ENCODE results near the gene ARPP21. TPM values are rescaled to one million over a fixed set of nuclear protein-coding genes. Genes with fewer than 3 reads are reported as not detected.

The ARPP21 gene
- total and polyA plus RNA-seq, 2 donors (not counting 3 experiments of a cell fraction or from before 2014, with no cell fraction given): not detected

GRCh38 chr3:35757991-35758757, 118.8 kb downstream of the ARPP21 start:
- Histone ChIP-seq H3K4me2 (ENCODE audit: insufficient read depth, low read length) (no peak overlapping the region), H4K20me1 (replicated peaks; ENCODE audit: control insufficient read depth, extremely low read depth, insufficient read depth, low read length) (no peaks in the 10 kb centered on the region), H3K36me3 (ENCODE audit: control insufficient read depth in 2 of 2, extremely low read depth in 1 of 2, insufficient read depth in 2 of 2, low read length in 2 of 2) (no peaks in the 10 kb centered on the region), H3K27ac (ENCODE audit: insufficient read depth, low read depth, low read length) (no peak overlapping the region), H3K79me2 (ENCODE audit: control insufficient read depth, insufficient read depth, low read length) (no peaks in the 10 kb centered on the region), H3K4me3 (replicated peaks in 1 of 3; ENCODE audit: insufficient read depth in 1 of 3, low read depth in 1 of 3, low read length in 3 of 3) (no peak overlapping the region), H3K9ac (replicated peaks; ENCODE audit: extremely low read depth, insufficient read depth, low read length) (no peak overlapping the region), H3K27me3 (ENCODE audit: control insufficient read depth in 2 of 2, insufficient read depth in 2 of 2, low read length in 2 of 2) (no peaks in the 10 kb centered on the region), H2AFZ (ENCODE audit: low read depth, low read length) (no peak overlapping the region), H3K9me3 (replicated peaks; ENCODE audit: control insufficient read depth, insufficient read depth, low read length) (no peaks in the 10 kb centered on the region), H3K4me1 (ENCODE audit: control insufficient read depth, extremely low read depth, insufficient read depth, low read length) (no peaks in the 10 kb centered on the region), H3K9me1 (replicated peaks; ENCODE audit: control insufficient read depth, extremely low read depth, insufficient read depth, low read length) (no peaks in the 10 kb centered on the region)
- CTCF ChIA-PET: interaction anchor here (1.5 kb wide), 1 partner anchor 9 kb away, joined by 3 read pairs; no protein-coding TSS in a partner anchor
- POLR2A ChIA-PET: no interaction called here
- no peak for DNase-seq (ENCODE audit: low read depth, low spot score)
- dilution Hi-C loops (cut with MboI; ENCODE audit: extremely low pct_ligation_motif_present, low sequenced_read_pairs): no loop called here
- BruUV-seq (replicated peaks): no TSS peak
- FAIRE-seq: no peak
- intact Hi-C loops (cut with micrococcal nuclease): no loop called here
- no peak for TF ChIP-seq MAX (IDR thresholded peaks at IDR 0.05; ENCODE audit: insufficient read depth, insufficient read length)
- TF ChIP-seq EZH2 (IDR thresholded peaks at IDR 0.05; ENCODE audit: borderline replicate concordance, low read depth, low read length, severe bottlenecking): no peak
- TF ChIP-seq CTCF (IDR thresholded peaks at IDR 0.05; ENCODE audit: extremely low read depth in 1 of 2, insufficient read depth in 1 of 2, low read depth in 1 of 2, low read length in 2 of 2): no peak
- no peak for TF ChIP-seq GATA2 (IDR thresholded peaks at IDR 0.05; ENCODE audit: insufficient read depth, insufficient read length, low read depth, low read length)

Data from endothelial cell of umbilical vein (primary cell).